Measurements from ENCODE around the gene CLDN9.

Gene CLDN9

GRCh38 chr16:3008690-3009037 is 4.1 kb upstream of the CLDN9 start (continued):
- no peak for TF ChIP-seq SNAI2 (CRISPR knock-in tag; IDR thresholded peaks at IDR 0.05)
- no peak for TF ChIP-seq BACH2 (CRISPR knock-in tag; IDR thresholded peaks at IDR 0.05; ENCODE audit: borderline replicate concordance)
- TF ChIP-seq PPARA (CRISPR knock-in tag; IDR thresholded peaks at IDR 0.05; ENCODE audit: borderline replicate concordance): no peak
- no peak for TF ChIP-seq ZC3H10 (CRISPR knock-in tag; IDR thresholded peaks at IDR 0.05)
- no peak for TF ChIP-seq ARNTL (CRISPR knock-in tag; IDR thresholded peaks at IDR 0.05; ENCODE audit: borderline replicate concordance, low read depth)
- no peak for TF ChIP-seq ISL1 (CRISPR knock-in tag; IDR thresholded peaks at IDR 0.05)
- TF ChIP-seq ZFP30 (CRISPR knock-in tag; IDR thresholded peaks at IDR 0.05): no peak
- TF ChIP-seq POU6F1 (CRISPR knock-in tag; IDR thresholded peaks at IDR 0.05; ENCODE audit: borderline replicate concordance, low read depth): no peak
- TF ChIP-seq ESRRG (CRISPR knock-in tag; IDR thresholded peaks at IDR 0.05): no peak
- TF ChIP-seq OSR1 (CRISPR knock-in tag; IDR thresholded peaks at IDR 0.05): no peak

GRCh38 chr16:3009568-3010390 is 2.9 kb upstream of the CLDN9 start:
- TF ChIP-seq SNAI2 (CRISPR knock-in tag; IDR thresholded peaks at IDR 0.05) (no peak), ESRRG (CRISPR knock-in tag; IDR thresholded peaks at IDR 0.05) (no peak), PPARA (CRISPR knock-in tag; IDR thresholded peaks at IDR 0.05; ENCODE audit: borderline replicate concordance) (no peak), ZC3H10 (CRISPR knock-in tag; IDR thresholded peaks at IDR 0.05) (no peak), TOX (CRISPR knock-in tag; IDR thresholded peaks at IDR 0.05; ENCODE audit: borderline replicate concordance) (no peak), ZNF8 (CRISPR knock-in tag; IDR thresholded peaks at IDR 0.05) (no peak), ZFP30 (CRISPR knock-in tag; IDR thresholded peaks at IDR 0.05) (no peak)

GRCh38 chr16:3010510-3010909 is 2.2 kb upstream of the CLDN9 start:
- ATAC-seq: no peak
- TF ChIP-seq BACH2 (CRISPR knock-in tag; IDR thresholded peaks at IDR 0.05; ENCODE audit: borderline replicate concordance): no peak
- no peak for TF ChIP-seq SNAI2 (CRISPR knock-in tag; IDR thresholded peaks at IDR 0.05)
- no peak for TF ChIP-seq TSHZ2 (CRISPR knock-in tag; IDR thresholded peaks at IDR 0.05)
- no peak for TF ChIP-seq TCF4 (CRISPR knock-in tag; IDR thresholded peaks at IDR 0.05; ENCODE audit: borderline replicate concordance)
- TF ChIP-seq CSDC2 (CRISPR knock-in tag; IDR thresholded peaks at IDR 0.05): no peak
- no peak for TF ChIP-seq ZNF70 (CRISPR knock-in tag; IDR thresholded peaks at IDR 0.05)
- TF ChIP-seq ZNF8 (CRISPR knock-in tag; IDR thresholded peaks at IDR 0.05): no peak
- TF ChIP-seq ZFP3 (CRISPR knock-in tag; IDR thresholded peaks at IDR 0.05): no peak

More at GRCh38 chr16:3009568-3010390, 2.9 kb upstream of the CLDN9 start:
- ATAC-seq: peak; percentile 14; the same call in 2 of the 3 replicates

- no peak for ATAC-seq
- TF ChIP-seq ZC3H10 (CRISPR knock-in tag; IDR thresholded peaks at IDR 0.05) (no peak), CREB5 (CRISPR knock-in tag; IDR thresholded peaks at IDR 0.05; ENCODE audit: low read depth) (no peak), ARNTL (CRISPR knock-in tag; IDR thresholded peaks at IDR 0.05; ENCODE audit: borderline replicate concordance, low read depth) (no peak), CSRNP3 (CRISPR knock-in tag; IDR thresholded peaks at IDR 0.05) (no peak), RARB (CRISPR knock-in tag; IDR thresholded peaks at IDR 0.05) (no peak)
Observed at GRCh38 chr16:3012246-3012645, 477 bp upstream of the CLDN9 start.

All from SK-N-SH treated with all-trans-retinoic acid at 6 μM for 48 hours (cell line).